A172 (cell line): ENCODE data around the gene CERKL. TPM values are rescaled to one million over a fixed set of nuclear protein-coding genes. Genes with fewer than 3 reads are reported as not detected.

ENCODE experiments used
- DNase-seq: peaks from one replicate; pipeline ENCODE4 v3.0.0-alpha.2; 2015; ENCODE audit warnings: low spot score
- total RNA-seq: library from RNA; depleted of rRNA; stranded (reverse); fragments of >200 nt; shearing (Covaris generic); gene quantifications from 2 replicates; pipeline ENCODE4 v1.2.3, GENCODE V29; 2014

CERKL gene
- total RNA-seq, 1 experiment from 2014 or later, result 0.71 TPM

DNA sequence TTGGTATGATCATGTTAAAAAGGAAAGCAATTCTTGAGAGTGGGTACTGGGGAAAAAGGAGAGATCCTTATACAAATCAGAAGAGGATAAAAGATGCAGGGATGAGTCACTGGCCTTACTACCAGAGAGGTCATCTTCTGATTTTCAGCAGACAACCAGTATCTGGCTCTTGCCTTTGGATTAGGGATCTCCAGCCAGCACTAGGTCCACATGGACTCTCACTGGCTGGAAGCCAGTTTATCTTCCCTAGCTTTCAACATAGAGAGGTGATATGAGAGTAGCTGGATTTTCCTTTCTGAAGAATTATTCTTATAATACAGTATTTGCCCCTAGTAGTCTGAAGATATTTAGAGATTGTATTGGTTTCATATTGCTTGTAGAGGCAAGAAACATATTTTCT, 30.2 kb downstream of the CERKL start:
- DNase-seq, result no peak

DNA sequence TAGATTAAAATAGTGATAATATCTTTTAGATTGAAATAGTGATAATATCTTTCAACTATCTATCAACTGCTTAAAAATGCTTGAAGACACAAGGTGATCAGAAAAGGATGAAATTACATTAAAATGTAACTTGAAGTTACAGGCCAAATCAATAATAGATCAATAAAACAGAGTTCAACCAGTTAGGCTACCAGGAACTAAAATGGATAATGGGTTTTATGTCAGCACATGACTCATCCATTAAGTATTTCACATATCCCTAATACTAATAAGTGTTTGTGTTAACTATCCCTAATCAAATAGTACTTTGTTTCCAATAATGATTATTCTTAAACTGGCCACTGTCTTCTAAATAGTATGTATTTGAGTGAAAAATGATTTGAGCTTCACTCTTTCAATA, 33.7 kb downstream of the CERKL start:
- no peak for DNase-seq

DNA sequence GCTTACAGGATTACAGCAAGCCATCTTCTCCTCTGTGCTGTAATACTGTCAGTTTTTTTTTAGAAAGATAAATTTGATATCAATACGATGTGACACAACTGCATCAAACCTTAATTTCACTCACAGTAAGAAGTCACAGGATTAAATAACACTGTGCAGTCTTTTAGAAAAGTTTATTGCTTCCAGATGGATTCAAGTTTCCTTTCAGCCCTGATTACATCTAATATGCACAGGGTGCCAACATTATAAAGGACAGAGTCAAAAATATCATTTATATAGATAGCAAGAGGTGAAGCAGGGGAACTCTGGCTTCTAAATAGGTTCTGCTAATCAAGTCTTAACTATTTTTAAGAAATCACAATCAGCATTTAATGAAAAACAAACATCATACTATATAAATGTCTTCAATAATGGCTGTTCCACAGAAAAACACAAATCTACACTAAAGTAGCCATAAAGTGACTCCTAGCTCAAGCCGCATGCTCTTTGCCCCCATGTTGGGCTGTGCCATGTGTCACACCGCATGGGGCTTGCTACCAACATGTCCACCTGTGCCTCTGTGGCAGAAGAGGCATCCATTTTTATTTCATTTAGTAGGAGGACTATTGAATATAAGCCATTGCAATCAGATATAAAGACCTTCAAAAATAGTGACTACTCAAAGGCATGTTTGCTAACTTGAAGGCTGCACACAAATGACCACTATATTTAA, 35.0 kb downstream of the CERKL start:
- no peak for DNase-seq

DNA sequence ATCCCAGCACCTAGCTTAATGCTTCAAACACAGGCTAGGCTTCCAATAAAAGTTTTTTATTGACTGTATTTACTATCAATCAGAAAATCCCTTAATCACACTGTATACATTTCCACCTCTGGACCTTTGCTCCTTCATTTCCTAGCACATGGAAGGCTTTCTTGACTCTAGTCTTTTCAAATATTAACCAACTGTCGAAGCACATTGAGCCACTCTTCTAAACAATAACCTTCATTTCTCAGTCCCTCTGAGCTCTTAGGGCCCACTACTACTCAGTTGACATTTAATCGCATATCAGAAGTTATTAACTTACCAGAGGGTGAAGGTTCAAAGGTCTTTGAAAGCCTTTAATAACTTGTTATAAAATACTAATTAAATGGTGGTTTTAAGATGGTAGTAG, 37.4 kb downstream of the CERKL start:
- no peak for DNase-seq

DNA sequence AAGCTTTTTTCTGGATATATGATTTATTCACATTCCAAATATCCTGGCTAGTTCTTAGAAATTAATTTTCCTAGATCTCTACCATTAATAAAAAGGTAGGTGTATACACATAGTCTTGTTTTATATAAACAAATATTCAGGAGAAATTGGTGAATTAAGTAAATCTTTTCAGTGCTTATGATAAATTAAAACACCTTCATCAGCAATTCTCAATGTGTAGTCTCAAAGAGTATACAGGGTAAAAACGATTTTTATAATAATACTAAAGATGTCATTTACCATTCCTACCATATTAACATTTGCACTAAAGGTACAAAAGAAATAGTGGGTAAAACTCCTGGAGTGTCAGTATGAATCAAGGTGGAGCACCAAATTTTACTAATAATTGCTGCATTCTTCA, 40.2 kb downstream of the CERKL start:
- DNase-seq, result no peak

DNA sequence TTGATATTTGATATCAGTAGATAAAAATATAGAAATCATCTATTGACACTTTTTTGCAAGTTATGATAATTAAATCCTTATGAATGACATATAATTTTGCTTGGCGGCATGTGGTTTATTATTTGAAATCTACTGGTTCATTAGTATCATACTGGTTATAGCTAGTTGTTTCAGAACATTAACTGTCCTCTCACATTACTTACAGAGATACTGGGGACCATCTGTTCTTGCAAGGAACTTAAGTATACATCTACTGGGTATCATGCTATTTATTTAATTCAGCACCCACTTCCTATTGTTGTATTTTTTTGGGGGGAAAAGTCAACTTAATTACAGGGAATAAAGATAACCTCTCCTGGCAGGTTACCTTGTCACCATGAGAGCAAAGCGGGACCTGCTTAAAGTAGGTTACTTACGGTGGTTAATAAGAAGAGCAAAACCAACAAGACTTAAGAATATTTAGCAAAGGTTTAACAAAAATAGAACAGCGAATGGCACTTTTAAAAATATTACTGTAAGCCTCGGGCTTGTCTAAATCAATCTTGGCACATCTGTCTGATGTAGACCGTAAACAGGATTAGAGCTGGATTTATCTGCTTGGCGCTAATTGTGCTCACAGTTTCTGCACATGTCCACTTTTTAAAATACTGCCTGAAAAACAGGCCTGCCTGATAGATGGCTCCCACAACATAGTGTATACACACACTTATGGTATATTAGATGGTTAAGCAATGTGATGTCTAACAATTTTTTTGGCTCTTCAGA, 41.8 kb downstream of the CERKL start:
- DNase-seq, result no peak

DNA sequence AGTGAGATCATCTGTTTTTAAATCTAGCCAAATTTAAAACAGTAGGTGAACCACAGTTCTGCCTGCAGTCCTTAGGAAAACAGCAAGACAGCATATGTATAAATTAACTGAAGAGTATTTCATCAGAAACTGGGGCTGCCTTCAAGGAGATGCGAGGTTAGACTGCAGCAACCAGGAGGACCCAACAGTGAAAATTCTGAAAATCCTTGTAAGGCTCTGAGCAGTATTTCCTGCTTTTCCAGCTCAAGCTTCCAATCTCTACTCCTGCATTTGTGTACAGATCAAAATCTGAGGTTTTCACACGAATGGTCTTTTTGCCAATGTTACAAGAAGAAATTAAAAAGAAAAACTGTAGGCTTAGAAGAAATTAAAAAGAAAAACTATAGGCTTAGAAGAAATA, 43.7 kb downstream of the CERKL start:
- no peak for DNase-seq

DNA sequence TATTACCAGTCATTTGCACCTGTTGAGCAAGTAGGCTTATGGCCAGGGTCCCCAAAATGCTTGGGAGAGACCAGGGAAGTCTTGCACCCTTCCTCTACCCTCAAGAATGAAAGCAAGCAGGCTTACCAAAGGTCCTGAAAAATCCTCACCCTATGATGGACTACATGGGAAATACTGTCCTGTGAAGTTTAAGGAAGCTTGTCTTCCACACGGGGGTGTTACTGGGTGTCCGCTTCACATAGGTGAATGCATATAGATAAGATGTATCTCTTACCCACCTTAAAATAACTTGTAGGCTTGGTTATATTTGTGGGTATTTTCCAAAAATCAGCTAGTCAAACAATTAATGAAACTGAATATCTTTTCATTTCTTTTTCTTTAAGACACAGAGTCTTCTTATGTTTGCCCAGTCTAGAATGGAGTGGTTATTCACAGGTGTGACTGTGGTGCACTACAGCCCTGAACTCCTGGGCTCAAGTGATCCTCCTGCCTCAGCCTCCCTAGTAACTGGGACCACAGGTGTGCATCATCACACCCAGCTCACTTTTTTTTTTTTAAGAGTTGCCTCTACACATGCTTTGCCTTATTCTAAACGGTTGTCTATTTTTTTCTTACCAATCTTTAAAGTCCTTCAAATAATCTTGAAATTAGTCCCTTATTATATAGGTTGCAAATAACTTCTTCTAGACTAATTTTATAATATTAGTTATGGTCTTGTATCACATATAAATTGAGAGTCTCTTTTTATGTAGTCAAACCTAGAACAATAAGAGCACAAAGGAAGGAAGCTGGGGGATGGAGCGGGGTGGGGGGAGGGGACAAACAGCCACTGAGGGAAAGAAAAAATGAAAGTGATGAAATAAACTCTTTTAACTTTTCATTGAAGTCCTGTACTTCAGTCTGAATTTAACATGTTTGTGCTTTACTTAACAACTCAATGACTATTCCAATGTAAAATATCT, 49.0 kb downstream of the CERKL start:
- no peak for DNase-seq

DNA sequence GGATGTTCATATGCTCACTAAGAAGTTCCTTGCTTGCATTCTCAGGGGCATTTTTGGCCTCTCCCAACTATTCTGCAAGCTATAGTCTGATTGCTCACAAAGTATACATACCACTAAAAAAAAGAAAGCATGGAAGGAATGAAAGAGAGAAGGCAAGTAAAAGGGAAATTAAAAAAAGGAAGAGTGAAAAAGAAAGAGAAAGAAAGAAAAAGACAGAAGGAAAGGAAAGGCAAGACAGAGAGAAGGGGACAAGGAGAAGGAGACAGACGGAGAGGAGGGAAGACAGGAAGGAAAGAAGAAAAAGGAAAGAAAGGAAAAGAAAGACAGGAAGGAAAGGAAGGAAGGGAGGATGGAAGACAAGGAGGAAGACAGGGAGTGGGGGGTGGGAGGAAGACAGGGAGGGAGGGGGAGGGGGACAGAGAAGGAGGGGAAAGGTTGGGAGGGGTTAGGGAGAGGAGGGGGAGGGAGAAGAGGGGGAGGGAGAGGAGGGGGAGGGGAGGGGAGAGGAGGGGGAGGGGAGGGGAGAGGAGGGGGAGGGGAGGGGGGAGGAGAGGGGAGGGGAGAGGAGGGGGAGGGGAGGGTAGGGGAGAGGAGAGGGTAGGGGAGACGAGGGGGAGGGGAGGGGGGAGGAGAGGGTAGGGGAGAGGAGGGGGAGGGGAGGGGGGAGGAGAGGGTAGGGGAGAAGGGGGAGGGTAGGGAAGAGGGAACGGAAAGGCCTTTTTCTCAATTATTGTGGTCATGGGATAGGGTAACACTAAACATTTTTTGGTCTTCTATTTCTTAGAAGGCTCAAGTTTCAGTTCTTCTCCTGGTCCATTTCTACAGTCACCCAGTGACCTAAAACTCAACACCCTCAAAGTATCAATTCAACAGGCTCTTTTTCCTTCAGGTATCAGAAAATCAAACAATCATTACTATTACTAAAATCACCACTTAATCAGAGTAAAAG, 50.7 kb downstream of the CERKL start:
- DNase-seq, result no peak

DNA sequence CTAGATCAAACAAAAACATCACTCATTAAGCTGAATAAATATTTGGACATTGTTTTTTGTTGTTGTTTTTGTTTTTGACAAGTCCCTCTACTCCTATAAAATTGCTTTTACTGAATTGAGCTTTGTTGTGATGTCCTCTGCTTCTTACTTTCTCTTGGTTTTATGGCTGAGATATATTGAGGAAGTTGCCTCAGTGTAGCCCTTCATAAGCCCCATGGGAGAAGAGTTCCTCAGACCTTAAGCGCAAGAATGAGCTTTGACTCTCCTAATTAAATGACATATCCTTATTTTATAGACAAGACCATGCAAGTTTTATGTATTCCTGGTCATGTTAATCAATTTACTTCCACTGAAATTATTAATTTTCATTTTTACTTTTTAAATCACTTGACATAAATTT, 54.9 kb downstream of the CERKL start:
- no peak for DNase-seq

DNA sequence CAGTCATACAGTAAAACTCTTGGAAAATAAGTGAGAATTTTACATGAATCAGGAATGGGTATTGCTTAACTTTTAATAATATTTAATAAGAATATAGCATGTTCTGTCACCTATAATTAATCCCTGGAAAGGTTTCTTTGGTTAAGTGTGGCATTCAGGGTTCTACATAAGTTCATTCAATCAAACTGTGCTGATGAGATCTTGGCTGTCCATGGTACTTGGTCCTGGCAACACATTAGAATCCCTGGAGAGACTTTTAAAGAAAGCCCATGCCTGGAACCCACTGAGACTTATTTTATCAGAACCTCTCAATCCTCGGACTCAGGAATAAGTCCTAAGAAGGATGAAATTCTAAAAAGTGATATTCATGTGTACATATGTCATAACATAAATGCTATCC, 60.3 kb downstream of the CERKL start:
- DNase-seq, result no peak

DNA sequence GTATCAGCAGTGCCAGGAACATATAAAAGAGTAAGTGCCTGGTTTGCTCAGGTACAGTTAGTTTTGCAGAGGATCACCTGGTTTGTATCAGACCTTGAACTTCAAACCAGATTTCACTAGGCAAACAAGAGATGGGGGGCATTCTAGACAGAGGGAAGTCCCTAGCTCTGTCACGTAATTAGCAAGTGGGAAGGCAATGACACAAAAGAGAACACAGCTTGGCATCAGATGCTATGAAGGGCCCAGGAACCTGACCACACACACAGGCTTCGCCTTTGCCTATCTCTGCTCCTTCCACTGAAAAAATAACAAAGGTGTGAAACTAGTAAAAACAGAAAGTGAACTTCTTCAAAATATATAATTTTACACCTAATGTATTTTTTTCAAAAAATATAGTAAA, 62.6 kb downstream of the CERKL start:
- no peak for DNase-seq

DNA sequence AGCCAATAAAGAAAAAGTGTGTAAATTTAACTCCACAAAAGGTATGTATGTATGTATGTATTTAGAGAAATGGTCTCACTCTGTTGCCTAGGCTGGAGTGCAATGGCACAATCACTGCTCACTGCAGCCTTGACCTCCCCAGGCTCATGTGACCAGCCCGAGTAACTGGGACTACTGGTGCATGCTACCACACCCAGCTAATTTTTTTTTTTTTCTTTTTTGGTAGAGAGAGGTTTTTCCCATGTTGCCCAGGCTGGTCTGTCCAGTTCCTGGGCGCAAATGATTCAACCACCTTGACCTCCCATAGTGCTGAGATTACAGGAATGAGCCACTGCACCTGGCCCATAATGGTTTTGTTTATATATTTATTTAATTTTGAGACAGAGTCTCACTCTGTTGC, 67.1 kb downstream of the CERKL start:
- no peak for DNase-seq

DNA sequence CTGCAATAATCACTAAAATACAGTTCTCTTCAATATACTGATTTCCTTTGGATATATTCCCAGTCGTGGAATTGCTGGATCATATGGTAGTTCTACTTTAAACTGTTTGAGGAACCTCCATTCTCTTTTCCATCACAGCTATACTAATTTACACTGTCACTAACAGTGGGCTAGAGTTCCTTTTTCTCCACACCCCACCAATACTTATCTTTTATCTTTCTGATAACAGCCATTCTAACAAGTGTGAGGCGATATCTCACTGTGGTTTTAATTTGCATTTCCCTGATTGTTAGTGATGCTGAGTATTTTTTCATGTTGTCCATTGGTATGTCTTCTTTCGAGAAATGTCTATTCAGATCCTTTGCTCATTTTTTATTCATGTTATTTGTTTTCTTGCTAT, 68.4 kb downstream of the CERKL start:
- no peak for DNase-seq

DNA sequence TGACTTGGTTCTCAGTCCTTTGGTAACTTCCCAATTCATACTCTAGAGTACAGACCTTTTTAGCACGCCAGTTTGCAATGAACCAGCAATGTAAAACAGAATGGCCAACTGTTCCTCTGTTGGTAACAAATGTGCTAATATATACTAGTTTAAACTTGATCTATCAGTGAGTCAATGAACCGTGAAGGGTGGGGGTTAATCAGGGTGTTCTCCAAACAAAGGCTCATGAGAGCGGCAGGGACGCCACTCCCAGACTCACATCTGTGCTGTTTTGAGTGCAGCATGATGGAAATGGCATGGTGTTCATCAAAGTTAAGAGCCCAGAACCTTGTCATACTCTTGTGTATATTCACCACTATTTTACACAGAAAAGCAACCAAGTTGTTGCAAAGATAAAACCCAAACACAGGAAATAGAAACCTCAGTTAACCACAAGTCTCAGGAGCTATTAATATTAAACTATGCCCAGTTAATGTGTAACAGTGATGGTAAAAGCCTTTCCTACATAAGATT, 70.3 kb downstream of the CERKL start:
- no peak for DNase-seq

DNA sequence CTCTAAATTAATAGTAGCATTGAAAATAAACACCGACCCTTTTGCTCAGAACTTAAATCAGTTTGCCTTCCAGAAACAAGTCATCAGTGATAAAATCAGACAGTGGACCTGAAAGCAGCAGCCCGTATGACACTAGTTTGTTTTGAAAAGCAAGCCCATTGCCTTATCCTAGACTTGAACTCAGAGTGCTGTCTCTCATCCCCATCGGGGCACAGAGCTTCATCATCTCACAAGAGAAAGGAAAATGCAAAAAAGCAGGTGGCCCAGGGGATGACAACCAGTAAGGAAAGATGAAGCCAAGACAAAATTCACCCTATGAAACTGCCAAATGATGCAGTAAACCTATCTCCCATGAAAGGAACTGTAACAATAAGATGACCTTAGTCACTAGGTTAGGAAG, 71.2 kb downstream of the CERKL start:
- DNase-seq, result no peak

DNA sequence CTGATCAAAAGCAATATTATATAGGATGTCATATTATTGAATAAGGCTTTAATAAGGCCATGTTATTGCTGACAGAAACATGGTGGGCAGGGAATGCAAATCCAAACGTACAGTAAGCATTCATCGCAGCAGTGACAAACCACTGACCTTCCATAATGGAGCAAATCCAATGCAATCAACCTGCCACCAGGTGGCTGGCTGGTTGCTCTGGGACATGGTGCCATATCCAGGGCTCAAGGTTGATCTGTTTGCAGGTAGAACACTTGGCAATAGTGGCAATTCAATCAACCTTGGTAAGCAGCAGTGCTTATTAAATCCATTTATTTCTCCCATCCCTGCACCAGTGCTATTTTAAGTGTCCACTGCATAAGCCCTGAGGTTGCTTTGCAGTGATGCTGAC, 75.4 kb downstream of the CERKL start:
- no peak for DNase-seq

DNA sequence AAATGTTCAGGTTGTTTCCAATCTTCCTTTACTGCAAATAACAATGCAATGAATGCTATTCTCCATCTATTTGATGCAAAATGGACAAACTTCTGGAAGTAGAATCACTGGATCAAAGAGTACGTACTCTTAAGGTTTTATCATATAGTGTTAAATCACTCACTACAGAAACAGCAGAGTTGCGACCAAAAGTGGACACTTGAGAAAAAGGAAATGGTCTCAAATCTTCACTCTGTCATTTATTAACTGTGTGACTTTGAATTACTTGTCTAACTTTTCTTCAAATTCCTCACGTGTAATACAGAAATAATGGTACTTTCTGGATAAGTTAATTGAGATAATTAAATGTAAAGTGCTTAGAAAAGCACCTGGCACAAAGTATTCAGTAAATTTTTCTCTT, 78.1 kb downstream of the CERKL start:
- DNase-seq, result no peak

DNA sequence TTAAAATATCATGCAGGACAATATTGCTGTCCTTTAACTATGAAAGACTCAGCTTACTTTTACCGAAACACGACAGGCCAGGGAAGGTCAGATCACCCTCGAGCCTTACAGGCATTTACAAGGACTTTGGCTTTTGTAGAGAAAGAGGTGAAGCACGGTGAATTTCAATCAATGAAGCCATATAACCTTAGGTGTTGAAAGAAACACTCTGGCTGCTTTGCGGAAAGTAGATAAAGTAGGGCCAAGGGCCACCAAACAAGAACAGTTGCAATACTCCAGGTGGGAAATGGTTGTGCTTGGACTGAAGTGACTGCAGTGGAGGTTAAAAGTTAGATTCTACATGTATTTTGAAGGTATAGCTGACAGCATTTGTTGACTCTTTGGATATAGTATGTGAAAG, 80.5 kb downstream of the CERKL start:
- DNase-seq, result no peak

DNA sequence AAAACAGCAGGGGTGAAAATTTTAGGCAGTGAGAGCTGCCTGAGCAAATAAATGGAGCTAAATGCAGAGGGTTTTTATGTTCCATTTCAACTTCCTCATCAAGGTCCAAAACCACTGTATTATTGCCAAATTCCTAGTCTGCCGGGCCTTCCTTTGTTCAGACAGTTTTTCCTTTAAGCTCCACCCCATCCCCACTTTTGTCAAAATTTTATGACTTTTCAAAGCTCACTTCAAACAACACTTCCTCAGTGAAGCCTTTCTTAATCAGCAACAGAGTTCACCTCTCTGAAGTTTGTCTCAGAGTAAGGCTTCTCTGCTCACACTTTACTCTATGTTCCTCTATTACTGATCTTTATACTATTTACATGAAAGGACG, 81.3 kb downstream of the CERKL start:
- no peak for DNase-seq

DNA sequence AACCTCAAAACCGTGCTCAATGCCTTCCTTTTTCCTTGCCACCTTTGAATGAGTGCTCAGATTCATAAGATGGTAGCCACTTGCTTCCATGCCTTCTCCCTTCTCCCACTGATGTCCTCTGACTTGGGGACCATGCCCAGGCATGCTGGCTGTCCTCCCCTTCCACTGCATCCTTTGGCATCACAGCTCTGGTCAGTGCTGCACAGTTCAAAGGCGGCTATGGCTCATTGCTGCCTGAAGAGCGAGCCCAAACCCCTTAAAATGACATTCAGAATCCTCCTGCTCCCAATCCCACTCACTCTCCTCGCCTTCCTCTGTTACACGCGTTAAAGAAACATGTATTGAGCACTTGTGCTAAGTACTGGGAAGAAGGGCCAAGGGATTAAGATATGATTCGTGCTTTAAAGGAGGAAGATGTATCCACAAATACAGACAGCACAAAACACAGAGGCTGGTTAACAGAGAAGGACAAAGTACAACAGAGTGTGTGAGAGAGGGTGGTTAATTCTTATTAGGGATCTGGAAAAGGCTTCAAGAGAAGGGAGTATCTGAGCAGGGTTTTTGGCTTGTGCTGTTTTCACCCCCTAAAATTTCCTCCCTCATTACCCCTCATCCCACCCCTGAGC, 81.8 kb downstream of the CERKL start:
- no peak for DNase-seq
